HG03135 (cell line): Measurements from ENCODE around the gene ZFAND2A.
"Not testable (repeated sequence)": the region's sequence is repeated elsewhere in the genome, so short reads cannot be mapped to it uniquely, and the experiment has no call there.

ENCODE experiments used
- ATAC-seq: cut with Tn5 transposase; IDR thresholded peaks from one replicate; pipeline ENCODE4 v1.9.1; 2021; ENCODE audit warnings: mild to moderate bottlenecking, moderate library complexity; ENCODE audit not compliant: unreplicated experiment

ZFAND2A gene

DNA sequence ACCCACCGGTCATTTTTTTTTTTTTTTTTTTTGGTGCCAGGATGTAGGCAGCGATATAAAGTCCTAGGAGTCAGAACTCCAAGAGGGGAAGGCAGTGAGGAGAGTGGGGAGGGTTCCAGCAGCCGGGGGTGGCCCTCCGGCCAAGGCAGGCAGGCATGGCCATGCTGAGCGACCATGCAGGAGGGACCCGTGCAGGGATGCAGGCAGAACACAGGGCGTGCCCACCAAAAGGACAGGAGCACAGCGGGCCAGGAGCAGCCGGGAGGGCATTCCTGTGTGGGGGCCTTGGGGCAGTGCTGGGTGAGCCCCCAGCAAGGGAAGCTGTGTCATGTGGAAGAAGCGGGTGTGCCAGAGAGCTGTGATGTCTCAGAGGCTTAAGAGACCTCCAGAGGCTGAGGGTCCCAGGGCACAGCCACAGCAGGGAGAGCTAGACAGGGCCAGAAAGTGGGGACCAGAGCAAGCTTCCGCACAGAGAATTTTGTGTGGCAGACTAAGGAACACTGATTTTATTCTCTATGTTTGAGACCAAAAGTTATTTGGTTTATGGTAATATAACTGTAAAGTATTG lies 5.7 kb downstream of the ZFAND2A start:
- ATAC-seq: no peak

DNA sequence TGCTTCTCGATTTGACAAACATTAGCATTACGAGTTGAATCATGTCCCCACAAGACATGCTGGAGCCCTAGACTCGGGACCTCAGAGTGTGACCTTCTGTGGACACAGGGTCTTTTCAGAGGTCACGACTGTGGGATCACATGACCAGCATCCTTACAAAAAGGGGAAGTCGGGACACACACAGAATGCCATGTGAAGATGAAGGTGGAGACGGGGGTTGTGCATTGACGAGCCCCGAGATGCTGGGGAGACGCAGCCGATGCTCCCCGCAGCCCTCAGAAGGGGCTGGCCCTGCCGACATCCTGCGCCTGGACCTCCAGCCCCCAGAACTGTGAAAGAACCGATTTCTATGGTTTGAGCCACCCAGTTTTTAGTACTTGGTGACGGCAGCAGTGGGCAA lies 7.5 kb downstream of the ZFAND2A start:
- no peak for ATAC-seq

DNA sequence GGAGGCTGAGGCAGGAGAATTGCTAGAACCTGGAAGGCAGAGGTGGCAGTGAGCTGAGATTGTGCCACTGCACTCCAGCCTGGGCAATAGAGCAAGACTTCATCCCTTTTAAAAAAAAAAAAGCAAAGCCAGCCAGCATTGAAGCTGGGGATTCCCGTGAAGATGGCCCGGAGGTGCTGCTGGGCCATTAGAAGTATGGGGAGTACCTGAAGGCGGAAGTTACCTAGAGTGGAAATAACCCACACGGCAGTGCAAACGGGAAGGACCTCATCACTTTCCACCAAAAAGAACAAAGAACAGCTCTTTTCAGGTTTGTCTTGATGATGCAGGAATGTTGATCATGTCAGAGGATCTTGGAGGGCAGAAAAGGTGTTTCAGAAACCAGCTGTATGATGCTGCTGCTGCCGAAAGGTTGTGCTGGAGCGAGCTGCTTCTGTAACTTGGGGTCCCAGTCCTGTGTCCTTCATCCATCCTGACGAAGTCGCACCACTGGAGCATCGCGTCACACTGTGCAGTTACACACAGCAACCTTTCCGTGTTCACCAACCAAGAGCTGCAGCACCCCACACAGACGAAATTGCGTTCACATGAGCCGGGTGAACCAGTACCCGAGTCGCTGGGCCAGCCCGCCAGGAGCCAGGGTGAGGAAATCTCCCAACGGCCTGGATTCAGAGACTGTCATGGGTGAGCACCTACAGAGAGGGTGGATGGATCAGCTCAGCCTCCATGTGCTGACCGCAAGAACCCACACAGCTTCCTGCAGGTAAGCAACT lies 8.2 kb downstream of the ZFAND2A start:
- no peak for ATAC-seq

DNA sequence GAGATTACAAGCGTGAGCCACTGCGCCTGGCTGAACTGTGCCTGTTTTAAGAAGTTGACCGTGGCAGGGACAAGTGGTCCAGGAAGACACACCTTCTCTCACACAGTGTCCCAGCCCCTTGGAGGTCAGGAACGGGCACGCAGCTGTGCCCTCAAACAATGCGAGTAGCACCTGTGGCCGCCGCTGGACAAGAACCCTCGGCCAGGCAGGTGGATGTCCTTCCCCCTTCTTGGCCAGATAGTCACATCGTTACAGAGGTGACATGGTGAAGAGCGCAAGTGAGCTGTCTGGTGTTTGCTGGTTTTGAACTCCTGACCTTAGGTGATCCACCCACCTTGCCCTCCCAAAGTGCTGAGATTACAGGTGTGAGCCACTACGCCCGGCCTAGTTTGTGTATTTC lies 8.8 kb downstream of the ZFAND2A start:
- ATAC-seq: no peak

DNA sequence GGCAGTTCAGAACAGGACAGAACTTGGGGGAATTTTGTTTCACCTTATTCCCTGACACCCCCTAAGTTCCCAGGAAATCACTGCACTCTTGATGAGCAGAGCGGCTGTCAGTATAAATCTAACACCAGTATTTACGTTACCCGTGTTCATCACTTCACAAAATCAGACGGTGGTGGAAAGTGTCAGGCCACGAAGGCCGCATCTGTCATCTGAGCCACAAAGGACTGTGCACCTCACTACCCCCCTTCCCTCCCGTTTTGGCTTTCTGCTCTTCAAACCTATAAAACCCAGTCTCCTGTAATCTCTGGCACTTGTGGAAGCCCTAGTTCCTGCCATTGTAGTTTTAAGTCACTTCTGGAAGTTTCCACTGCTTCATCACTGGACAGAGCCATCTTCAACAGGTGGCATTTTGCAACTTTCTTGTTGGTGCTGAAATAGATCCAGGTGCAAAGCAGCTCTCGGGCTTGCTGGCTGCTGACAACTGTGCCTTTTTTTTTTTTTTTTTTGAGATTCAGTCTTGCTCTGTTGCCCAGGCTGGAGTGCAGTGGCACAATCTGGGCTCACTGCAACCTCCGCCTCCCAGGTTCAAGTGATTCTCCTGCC lies 9.5 kb downstream of the ZFAND2A start:
- no peak for ATAC-seq

DNA sequence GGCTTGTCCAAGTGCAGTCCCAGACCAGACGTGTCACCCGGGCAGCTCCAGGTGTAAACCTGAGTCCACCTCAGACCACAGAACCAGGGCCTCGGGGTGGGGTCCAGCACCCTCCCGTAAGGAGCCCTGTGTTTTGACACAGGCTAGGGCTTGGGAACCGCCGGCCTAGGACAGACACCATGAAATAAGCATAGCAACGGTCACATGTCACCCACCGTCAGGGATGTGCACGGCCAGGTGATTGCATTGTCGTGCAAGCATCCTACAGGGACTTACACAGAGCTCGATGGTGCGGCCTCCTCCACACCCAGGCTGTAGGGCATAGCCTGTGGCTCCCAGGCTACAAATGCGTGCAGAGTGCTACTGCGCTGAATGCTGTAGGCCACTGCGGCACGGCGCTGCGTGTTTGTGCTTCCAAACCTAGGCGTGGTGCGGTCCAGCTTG lies 10.6 kb downstream of the ZFAND2A start:
- no peak for ATAC-seq

DNA sequence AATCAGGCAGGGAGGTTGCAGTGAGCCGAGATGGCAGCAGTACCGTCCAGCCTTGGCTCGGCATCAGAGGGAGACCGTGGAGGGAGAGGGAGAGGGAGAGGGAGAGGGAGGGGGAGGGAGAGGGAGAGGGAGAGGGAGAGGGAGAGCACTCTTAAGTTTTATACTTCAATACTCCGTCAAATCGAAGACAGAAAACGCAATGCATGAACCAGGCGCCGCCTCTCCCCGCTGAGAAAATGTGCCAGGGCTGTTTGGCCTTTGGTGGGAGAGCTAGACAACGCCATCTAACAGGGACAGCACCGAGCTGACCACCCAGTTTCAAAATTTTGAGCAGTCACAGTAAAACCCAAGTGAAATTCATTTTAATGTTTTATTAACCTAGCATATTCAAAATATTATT lies 12.1 kb downstream of the ZFAND2A start:
- not testable (repeated sequence) for ATAC-seq

DNA sequence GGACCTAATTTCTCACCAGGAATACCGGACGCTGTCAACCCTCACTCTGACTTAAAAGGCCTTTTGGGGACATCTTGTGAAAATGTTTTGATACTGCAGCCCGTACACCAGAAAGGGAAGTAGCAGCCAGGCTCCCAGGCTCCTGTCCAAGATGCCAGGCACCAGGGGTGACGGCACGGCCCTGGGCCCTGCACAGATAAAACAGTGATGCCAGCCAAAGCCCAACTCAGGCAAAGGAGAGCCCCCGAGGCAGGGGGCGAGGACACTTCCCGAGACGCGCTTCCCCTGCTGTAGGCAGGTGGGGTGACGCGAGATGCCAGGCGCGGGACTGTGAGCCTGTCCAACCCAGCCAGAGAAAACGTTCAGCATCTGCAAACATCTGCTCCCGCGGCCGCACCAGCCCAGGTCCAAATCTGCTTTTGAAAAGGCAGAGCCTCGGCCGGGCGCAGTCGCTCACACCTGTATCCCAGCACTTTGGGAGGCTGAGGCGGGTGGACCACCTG lies 15.7 kb downstream of the ZFAND2A start:
- ATAC-seq: no peak

DNA sequence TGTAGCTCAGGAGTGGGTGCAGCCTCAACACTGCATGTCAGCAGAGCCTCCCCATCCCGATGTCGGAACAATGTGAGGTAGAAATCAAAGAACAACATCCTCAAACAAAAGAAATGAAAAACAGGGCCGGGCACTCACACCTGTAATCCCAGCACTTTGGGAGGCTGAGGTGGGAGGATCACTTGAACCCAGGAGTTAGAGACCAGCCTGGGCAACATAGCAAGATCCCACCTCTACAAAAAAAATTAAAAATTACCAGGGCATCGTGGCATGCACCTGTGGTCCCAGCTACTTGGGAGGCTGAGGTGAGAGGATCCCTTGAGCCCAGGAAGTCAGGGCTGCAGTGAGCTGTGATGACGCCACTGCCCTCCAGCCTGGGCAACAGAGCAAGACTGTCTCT lies 17.0 kb downstream of the ZFAND2A start:
- not testable (repeated sequence) for ATAC-seq

DNA sequence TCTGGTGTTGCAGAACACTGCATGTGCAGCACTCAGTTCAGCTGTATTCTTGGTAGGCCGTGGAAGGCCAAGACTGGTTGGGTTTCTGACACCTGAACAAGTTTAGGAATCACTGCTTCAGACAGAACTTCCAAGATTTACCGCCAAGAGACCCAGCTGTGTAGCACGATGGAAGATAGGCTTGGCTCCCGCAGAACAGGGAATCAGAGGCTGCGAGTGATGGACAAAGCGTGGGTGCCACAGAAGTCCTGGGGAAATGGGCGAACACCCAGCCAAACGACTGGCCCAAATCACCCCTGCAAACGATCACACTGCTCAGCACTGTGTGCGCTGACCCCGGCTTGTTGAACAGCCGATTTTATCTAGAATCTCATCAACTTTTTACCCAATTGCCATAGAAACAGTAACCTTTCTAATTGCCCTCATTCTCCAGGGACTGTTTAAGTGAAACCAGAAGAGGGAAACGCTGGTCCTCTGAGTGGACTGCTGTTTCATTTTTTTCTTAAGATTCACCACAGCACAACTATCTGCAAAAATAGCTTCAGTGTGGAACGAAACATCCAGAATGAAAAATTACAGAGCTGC lies 17.9 kb downstream of the ZFAND2A start:
- ATAC-seq: no peak

DNA sequence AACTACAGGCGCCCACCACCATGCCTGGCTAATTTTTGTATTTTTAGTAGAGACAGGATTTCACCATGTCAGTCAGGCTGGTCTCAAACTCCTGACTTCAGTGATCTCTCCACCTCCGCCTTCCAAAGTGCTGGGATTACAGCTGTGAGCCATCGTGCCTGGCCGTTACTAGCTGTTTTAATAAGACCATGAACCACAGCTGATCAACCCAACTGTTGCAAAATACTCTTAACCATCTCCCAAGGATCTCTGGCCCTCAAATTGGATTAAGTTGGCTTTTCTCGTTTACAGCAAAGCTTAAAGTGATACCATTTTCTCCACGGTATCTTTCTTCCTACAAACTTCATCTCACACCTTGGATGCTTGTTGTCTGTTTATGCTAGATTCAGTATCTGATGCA lies 18.3 kb downstream of the ZFAND2A start:
- no peak for ATAC-seq

DNA sequence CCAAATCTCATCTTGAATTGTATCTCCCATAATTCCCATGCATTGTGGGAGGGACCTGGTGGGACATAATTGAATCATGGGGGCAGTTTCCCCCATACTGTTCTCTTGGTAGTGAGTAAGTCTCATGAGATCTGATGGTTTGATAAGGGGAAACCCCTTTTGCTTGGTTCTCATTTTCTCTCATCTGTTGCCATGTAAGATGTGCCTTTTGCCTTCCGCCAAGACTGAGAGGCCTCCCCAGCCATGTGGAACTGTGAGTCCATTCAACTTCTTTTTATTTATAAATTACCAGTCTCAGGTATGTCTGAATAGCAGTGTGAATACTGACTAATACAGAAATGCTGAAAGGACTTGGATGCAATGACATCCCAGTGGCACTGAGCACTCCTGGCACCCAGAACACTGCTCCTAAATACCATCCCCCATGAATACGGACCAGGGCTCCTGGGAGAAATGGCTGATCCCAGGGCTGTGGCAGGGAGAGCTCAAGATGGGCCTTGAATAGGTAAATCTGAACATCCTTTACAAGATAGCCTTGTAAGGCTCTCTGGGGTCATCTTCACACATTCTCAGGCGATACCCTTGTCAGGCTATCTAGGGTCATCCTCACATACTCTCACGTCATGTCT lies 19.4 kb downstream of the ZFAND2A start:
- no peak for ATAC-seq

DNA sequence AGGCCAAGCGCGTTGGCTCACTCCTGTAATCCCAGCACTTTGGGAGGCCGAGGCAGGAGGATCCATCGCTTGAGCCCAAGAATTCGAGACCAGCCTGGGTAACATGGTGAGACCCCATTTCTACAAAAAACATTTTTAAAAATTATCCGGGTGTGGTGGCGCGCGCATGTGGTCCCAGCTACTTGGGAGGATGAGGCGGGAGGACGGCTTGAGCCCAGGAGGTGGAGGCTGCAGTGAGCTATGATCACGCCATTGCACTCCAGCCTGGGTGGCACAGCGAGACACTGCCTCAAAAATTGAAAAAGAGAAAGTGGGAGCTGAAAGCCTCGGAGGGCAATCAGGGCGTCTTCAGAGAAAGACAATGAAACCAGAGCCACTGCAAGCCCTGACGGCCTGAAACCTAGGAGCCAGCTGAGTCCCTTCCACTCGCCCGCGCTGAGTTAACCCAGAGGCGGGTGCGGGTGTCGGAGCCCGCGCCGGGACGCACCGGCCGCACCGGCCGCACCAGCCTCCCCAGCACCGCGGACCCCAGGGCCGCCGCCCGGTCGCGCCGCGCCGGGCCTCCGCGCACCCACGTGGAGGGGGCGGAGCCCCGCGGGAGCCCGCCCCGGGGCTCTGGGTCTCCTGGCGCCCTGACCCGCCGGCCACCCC lies 22.4 kb downstream of the ZFAND2A start:
- ATAC-seq: peak; percentile 57

DNA sequence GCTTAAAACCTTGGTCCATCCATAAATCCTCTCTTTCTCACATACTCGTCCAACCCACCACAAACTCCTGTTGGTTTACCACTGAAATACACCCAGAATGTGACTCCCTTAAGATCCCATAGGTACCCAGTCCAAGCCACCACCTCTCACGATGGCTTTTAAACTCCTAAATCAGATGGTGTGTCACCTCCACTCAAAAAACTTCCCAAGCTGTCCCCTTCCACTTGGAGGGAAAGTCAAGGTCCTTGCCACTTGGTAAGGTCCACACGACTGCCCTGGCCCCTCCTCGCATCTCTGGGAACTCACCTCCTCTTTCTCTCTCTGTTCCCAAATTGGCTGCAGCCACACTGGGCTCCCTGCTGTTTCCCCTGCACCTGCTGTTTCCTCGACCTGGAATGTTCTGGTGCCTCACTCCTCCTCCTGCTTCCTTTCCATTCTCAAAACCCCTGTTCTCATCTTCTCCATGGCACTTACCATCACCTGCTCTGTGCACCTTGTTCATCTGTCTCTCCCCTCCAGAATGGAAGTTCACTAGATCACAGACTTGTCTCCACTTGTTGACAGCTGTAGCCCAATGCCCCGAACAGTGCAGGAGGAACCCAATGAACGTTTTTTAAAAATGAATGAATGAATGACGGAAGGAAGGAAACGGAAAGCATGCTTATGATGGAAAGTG lies 23.0 kb downstream of the ZFAND2A start:
- no peak for ATAC-seq

DNA sequence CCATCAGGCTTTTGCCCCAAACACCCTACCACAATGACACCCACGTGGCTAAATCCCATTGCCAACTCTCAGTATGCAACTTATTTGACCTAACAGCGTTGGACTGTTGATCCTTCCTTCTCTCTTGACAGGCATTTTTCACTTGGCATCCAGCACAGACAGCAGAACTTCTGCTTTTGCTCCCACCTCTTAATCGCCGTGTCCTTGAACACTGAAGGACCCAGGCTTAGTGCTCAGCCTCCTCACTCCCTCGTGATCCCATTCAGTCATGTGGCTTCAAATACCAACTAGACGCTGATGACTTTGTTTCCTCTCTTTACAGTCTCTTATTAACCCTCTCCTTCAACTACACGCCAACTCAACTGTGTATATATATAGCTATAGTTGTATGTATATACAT lies 25.0 kb downstream of the ZFAND2A start:
- no peak for ATAC-seq

DNA sequence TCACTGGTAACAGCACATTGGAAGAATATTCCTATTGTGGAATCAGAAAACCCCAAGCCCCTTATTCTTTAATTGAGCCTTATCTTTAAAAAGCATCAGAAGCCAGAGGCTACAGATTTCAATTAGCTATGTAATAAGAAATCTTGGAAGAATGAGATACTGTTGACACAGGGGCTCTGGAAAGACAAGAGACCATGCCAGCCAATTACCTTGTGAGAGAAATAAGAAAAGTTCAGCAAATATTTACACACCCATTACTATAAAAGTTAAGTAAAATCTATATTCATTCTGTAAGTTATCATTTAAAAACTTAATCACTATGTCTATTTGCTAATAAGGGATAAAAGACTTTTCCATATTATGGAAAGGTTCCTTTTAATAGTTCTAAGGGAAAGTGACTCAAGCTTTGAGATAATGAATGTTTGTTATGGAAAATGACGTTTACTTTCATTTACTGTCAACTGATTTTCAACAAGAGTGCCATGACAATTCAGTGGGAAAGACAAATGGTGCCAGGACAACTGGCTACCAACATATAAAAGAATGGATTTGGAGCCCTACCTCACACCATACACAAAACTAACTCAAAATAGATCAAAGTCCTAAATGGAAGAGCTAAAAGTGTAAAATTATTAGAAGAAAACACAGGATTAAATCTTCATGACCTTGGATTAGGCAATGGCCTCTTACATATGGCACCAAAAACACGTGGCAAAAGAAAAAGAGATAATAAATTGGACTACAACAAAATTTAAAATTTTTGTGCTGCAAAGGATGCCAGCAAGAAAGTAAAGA lies 28.3 kb downstream of the ZFAND2A start:
- no peak for ATAC-seq

DNA sequence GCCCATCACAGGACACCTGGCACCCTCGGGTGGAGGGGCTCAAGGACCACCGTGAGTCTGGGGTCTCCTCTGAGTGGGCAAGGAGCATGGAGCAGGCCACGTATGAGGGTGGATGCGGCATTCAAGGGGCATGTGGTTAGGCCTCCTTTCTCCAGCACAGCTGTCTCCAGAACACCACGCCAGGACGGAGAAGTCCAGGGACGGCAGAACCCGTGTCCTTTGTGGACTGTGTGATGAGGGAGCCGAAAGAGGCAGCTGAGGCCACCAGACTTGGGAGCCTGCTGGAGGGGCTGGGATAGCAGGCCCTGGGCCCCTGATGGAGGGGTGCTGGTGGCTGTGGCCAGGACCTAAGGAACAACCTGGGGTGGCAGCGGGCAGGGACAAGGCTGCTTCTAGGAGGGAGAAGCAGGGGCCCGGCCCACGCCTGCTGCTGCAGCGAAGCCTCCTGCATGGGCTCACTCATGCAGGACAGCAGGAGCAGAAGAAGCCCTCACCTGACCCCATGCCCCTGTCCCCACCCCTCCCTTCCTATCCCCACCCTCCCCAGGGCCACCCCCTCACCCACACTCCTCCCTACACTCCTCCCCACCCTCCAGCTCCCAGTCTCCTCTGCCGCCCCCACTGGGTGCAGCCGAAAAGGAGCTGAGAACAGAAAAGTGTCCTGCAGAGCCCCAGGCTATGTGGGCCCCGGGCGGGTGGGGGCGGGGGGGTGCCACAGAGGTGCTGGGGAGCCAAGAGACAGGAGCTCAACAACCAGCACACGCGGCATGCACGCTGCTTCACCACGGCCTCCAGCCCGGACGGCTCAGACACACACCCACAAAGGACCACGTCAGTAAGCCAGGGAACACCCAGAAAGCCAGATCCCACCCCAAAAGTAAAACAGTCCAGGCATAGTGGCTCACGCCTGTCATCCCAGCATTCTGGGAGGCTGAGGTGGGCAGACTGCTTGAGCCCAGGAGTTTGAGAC lies 29.7 kb downstream of the ZFAND2A start:
- no peak for ATAC-seq

DNA sequence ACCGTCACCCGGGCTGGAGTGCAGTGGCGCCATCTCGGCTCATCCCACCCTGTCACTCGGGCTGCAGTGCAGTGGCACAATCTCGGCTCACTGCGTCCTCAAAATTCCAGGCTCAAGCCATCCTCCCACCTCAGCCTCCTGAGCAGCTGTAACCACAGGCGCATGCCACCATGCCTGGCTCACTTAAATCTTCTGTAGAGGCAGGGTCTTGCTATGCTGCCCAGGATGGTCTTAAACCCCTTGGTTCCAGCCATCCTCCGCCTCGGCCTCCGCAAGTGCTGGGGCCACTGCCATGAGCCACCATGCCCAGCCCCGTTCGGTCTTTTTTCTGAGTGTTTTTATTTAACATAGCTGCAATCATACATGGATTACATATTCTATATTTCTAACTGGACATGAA lies 30.6 kb downstream of the ZFAND2A start:
- no peak for ATAC-seq
